ENCODE data around the gene SPTBN1.

SPTBN1 gene

GRCh38 chr2:54701029-54701428, 244.9 kb downstream of the SPTBN1 start:
- TF ChIP-seq CTCF (IDR thresholded peaks at IDR 0.05): no peak

GRCh38 chr2:54704238-54704637, 248.1 kb downstream of the SPTBN1 start:
- no peak for TF ChIP-seq CTCF (IDR thresholded peaks at IDR 0.05)

- peak; percentile 40 for TF ChIP-seq CTCF (IDR thresholded peaks at IDR 0.05)
These were observed 248.8 kb downstream of the SPTBN1 start for GRCh38 chr2:54704688-54705605.

- no peak for TF ChIP-seq CTCF (IDR thresholded peaks at IDR 0.05)
These were observed 250.5 kb downstream of the SPTBN1 start for GRCh38 chr2:54706622-54707021.

- TF ChIP-seq CTCF (IDR thresholded peaks at IDR 0.05): no peak
These were observed 252.6 kb downstream of the SPTBN1 start for GRCh38 chr2:54708584-54709335.

GRCh38 chr2:54709336-54709809, 253.2 kb downstream of the SPTBN1 start:
- TF ChIP-seq CTCF (IDR thresholded peaks at IDR 0.05): no peak

GRCh38 chr2:54710216-54710615, 254.1 kb downstream of the SPTBN1 start:
- TF ChIP-seq CTCF (IDR thresholded peaks at IDR 0.05): no peak
